ENCODE measurements around the gene CRTAC1. TPM values are rescaled to one million over a fixed set of nuclear protein-coding genes. Genes with fewer than 3 reads are reported as not detected.

The CRTAC1 gene
- total and polyA plus RNA-seq, 2 experiments from 2014 or later, result 0.47 to 1.2 TPM

DNA sequence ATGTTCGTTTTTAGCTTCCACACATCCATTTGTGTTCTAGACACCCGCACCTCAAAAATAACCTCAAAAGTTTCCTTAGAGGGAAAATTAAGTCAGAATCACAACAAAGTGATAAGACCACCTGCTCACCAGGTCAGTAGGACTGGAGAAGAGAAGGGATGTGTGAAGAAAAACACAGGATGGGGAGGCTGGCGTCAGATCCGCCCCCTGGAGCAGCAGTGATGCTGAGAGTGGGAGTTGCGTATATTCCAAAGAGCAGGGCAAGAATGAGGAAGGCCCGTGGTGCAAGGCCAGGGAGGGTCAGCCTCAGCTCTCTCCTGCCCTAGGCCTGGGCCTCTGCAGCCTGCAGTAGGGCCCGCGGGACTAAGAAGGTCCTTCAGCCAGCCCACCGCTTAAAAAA is 28.7 kb downstream of the CRTAC1 start (continued):
- TF ChIP-seq, protein P1, sequence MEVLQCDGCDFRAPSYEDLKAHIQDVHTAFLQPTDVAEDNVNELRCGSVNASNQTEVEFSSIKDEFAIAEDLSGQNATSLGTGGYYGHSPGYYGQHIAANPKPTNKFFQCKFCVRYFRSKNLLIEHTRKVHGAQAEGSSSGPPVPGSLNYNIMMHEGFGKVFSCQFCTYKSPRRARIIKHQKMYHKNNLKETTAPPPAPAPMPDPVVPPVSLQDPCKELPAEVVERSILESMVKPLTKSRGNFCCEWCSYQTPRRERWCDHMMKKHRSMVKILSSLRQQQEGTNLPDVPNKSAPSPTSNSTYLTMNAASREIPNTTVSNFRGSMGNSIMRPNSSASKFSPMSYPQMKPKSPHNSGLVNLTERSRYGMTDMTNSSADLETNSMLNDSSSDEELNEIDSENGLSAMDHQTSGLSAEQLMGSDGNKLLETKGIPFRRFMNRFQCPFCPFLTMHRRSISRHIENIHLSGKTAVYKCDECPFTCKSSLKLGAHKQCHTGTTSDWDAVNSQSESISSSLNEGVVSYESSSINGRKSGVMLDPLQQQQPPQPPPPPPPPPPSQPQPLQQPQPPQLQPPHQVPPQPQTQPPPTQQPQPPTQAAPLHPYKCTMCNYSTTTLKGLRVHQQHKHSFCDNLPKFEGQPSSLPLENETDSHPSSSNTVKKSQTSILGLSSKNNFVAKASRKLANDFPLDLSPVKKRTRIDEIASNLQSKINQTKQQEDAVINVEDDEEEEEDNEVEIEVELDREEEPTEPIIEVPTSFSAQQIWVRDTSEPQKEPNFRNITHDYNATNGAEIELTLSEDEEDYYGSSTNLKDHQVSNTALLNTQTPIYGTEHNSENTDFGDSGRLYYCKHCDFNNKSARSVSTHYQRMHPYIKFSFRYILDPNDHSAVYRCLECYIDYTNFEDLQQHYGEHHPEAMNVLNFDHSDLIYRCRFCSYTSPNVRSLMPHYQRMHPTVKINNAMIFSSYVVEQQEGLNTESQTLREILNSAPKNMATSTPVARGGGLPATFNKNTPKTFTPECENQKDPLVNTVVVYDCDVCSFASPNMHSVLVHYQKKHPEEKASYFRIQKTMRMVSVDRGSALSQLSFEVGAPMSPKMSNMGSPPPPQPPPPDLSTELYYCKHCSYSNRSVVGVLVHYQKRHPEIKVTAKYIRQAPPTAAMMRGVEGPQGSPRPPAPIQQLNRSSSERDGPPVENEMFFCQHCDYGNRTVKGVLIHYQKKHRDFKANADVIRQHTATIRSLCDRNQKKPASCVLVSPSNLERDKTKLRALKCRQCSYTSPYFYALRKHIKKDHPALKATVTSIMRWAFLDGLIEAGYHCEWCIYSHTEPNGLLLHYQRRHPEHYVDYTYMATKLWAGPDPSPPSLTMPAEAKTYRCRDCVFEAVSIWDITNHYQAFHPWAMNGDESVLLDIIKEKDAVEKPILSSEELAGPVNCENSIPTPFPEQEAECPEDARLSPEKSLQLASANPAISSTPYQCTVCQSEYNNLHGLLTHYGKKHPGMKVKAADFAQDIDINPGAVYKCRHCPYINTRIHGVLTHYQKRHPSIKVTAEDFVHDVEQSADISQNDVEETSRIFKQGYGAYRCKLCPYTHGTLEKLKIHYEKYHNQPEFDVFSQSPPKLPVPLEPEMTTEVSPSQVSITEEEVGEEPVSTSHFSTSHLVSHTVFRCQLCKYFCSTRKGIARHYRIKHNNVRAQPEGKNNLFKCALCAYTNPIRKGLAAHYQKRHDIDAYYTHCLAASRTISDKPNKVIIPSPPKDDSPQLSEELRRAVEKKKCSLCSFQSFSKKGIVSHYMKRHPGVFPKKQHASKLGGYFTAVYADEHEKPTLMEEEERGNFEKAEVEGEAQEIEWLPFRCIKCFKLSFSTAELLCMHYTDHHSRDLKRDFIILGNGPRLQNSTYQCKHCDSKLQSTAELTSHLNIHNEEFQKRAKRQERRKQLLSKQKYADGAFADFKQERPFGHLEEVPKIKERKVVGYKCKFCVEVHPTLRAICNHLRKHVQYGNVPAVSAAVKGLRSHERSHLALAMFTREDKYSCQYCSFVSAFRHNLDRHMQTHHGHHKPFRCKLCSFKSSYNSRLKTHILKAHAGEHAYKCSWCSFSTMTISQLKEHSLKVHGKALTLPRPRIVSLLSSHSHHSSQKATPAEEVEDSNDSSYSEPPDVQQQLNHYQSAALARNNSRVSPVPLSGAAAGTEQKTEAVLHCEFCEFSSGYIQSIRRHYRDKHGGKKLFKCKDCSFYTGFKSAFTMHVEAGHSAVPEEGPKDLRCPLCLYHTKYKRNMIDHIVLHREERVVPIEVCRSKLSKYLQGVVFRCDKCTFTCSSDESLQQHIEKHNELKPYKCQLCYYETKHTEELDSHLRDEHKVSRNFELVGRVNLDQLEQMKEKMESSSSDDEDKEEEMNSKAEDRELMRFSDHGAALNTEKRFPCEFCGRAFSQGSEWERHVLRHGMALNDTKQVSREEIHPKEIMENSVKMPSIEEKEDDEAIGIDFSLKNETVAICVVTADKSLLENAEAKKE (CRISPR knock-in tag; IDR thresholded peaks at IDR 0.05), result no peak
- TF ChIP-seq EZH2phosphoT487 (IDR thresholded peaks at IDR 0.05; ENCODE audit: unreplicated experiment) (no peak), JUNB (IDR thresholded peaks at IDR 0.05; ENCODE audit: unreplicated experiment) (no peak), NANOG (IDR thresholded peaks at IDR 0.05; ENCODE audit: borderline replicate concordance) (no peak), ETS1 (IDR thresholded peaks at IDR 0.05) (no peak), STAT1 (IDR thresholded peaks at IDR 0.05; ENCODE audit: unreplicated experiment) (no peak)

- Histone ChIP-seq H3K27ac (ENCODE audit: low read depth) (no peak overlapping the region), H3K4me3 (no peak overlapping the region), H3K4me1 (ENCODE audit: insufficient read depth) (no peaks in the 10 kb centered on the region), H3K4me2 (no peak overlapping the region), H3K27me3 (ENCODE audit: insufficient read depth) (no peaks in the 10 kb centered on the region), H3K9me2 (ENCODE audit: insufficient read depth) (no peaks in the 10 kb centered on the region), H3K79me2 (replicated peaks; ENCODE audit: insufficient read depth) (no peaks in the 10 kb centered on the region), H3F3A (replicated peaks; ENCODE audit: low read depth) (no peaks in the 10 kb centered on the region), H2AFZ (no peak overlapping the region), H4K20me1 (replicated peaks; ENCODE audit: insufficient read depth) (no peaks in the 10 kb centered on the region), H3K36me3 (ENCODE audit: insufficient read depth) (no peaks in the 10 kb centered on the region)
- Mint-ChIP-seq H3K27me3 (ENCODE audit: insufficient read depth, low read depth, poor library complexity) (no peaks in the 10 kb centered on the region), H3K27ac (no peak overlapping the region), H3K36me3 (ENCODE audit: low read depth) (peaks cover 8% of the 10 kb centered on the region; the same call in 2 of the 3 replicates), H3K9me3 (peaks cover 19% of the 10 kb centered on the region), H3K4me3 (no peak overlapping the region), H3K4me1 (peaks cover 7% of the 10 kb centered on the region; the same call in 2 of the 3 replicates)
- DNase-seq (ENCODE audit: low spot score), result no peak
- no peak for ATAC-seq
- TF ChIP-seq, protein P1 (CRISPR knock-in tag; IDR thresholded peaks at IDR 0.05), result no peak
- TF ChIP-seq NANOG (IDR thresholded peaks at IDR 0.05; ENCODE audit: borderline replicate concordance) (no peak), POLR2AphosphoS5 (IDR thresholded peaks at IDR 0.05; ENCODE audit: low read depth) (no peak), ETS1 (IDR thresholded peaks at IDR 0.05) (no peak), EZH2phosphoT487 (IDR thresholded peaks at IDR 0.05; ENCODE audit: unreplicated experiment) (no peak), JUNB (IDR thresholded peaks at IDR 0.05; ENCODE audit: unreplicated experiment) (no peak)
These were observed 30.1 kb downstream of the CRTAC1 start for GRCh38 chr10:98000346-98000745.

Measured in GM23338 (cell line).